Neuronal stem cell (in vitro differentiated cells): ENCODE results near the gene COPS4.

Experiments
- DNase-seq: peaks from one replicate; pipeline ENCODE4 v3.0.0-alpha.2; 2013; ENCODE audit warnings: low spot score
- H2AFZ ChIP-seq: one replicate; pipeline ENCODE4 v1.6.1; 2013; ENCODE audit warnings: mild to moderate bottlenecking, low read length, inconsistent platforms
- H2AK5ac ChIP-seq: 2 replicates; pipeline ENCODE4 v1.6.1; 2013; ENCODE audit warnings: low read depth, mild to moderate bottlenecking, inconsistent platforms, low read length, moderate library complexity, mixed read lengths
- H2BK120ac ChIP-seq: 2 replicates; pipeline ENCODE4 v1.6.1; 2013; ENCODE audit warnings: low read depth, mild to moderate bottlenecking, inconsistent platforms, low read length, moderate library complexity, mixed read lengths
- H2BK12ac ChIP-seq: one replicate; pipeline ENCODE4 v1.6.1; 2013; ENCODE audit warnings: low read length, inconsistent platforms
- H2BK15ac ChIP-seq: 2 replicates; pipeline ENCODE4 v1.6.1; 2013; ENCODE audit warnings: mild to moderate bottlenecking, low read length, inconsistent platforms, mixed read lengths
- H2BK5ac ChIP-seq: one replicate; pipeline ENCODE4 v1.6.1; 2013; ENCODE audit warnings: inconsistent platforms, mild to moderate bottlenecking, low read length, moderate library complexity
- H3K14ac ChIP-seq: one replicate; pipeline ENCODE4 v1.6.1; 2013; ENCODE audit warnings: low read length, inconsistent platforms
- H3K18ac ChIP-seq: 2 replicates; pipeline ENCODE4 v1.6.1; 2013; ENCODE audit warnings: low read length, inconsistent platforms
- H3K23ac ChIP-seq: 2 replicates; pipeline ENCODE4 v1.6.1; 2013; ENCODE audit warnings: low read depth, mild to moderate bottlenecking, mixed read lengths, low read length, inconsistent platforms; ENCODE audit not compliant: poor library complexity
- H3K27ac ChIP-seq: replicated peaks from 3 replicates; pipeline ENCODE4 v1.5.1; 2013; ENCODE audit warnings: low read length, inconsistent platforms
- H3K27me3 ChIP-seq, 3 experiments: 2 replicates each; pipeline ENCODE4 v1.6.1; 2013; ENCODE audit warnings: low read length in 3 of 3, mild to moderate bottlenecking in 2 of 3, inconsistent platforms in 1 of 3, low read depth in 1 of 3, mixed read lengths in 1 of 3, moderate library complexity in 1 of 3; ENCODE audit not compliant: control insufficient read depth in 3 of 3, insufficient read depth in 3 of 3
- H3K36me3 ChIP-seq, 2 donors: replicated peaks in 1 of 2; 2 replicates each; pipeline ENCODE4 v1.6.1; 2013; ENCODE audit warnings: low read length in 2 of 2; ENCODE audit not compliant: control insufficient read depth in 2 of 2, insufficient read depth in 2 of 2
- H3K4ac ChIP-seq: 2 replicates; pipeline ENCODE4 v1.6.1; 2013; ENCODE audit warnings: inconsistent platforms, mild to moderate bottlenecking, low read length, moderate library complexity
- H3K4me1 ChIP-seq, 2 donors: 1 replicate in 1 of 2; 2 replicates in 1 of 2; pipeline ENCODE4 v1.6.1; 2013; ENCODE audit warnings: low read length in 2 of 2, low read depth in 1 of 2; ENCODE audit not compliant: control insufficient read depth in 2 of 2, insufficient read depth in 1 of 2
- H3K4me2 ChIP-seq: one replicate; pipeline ENCODE4 v1.6.1; 2013; ENCODE audit warnings: mild to moderate bottlenecking, low read length, inconsistent platforms; ENCODE audit not compliant: insufficient read depth, poor library complexity, severe bottlenecking
- H3K4me3 ChIP-seq, 2 donors: 2 replicates each; pipeline ENCODE4 v1.5.1; 2013; ENCODE audit warnings: low read length in 2 of 2, mild to moderate bottlenecking in 2 of 2, inconsistent platforms in 1 of 2, moderate library complexity in 1 of 2
- H3K79me1 ChIP-seq: one replicate; pipeline ENCODE4 v1.6.1; 2013; ENCODE audit warnings: low read depth, mild to moderate bottlenecking, inconsistent platforms, low read length, moderate library complexity
- H3K9ac ChIP-seq: one replicate; pipeline ENCODE4 v1.6.1; 2013; ENCODE audit warnings: mild to moderate bottlenecking, low read depth, low read length, inconsistent platforms; ENCODE audit not compliant: poor library complexity
- H3K9me3 ChIP-seq, 2 donors: replicated peaks in 1 of 2; 2 replicates each; pipeline versions ENCODE3 to v1.6.1; 2013; ENCODE audit warnings: low read length in 2 of 2, mild to moderate bottlenecking in 2 of 2, inconsistent platforms in 1 of 2, low read depth in 1 of 2, mixed read lengths in 1 of 2, moderate library complexity in 1 of 2; ENCODE audit not compliant: control insufficient read depth in 2 of 2, insufficient read depth in 1 of 2
- H4K8ac ChIP-seq: one replicate; pipeline ENCODE4 v1.6.1; 2013; ENCODE audit warnings: low read depth, mild to moderate bottlenecking, inconsistent platforms, low read length, moderate library complexity
- H4K91ac ChIP-seq: one replicate; pipeline ENCODE4 v1.6.1; 2013; ENCODE audit warnings: low read length, low read depth, mild to moderate bottlenecking, inconsistent platforms; ENCODE audit not compliant: poor library complexity
- WGBS, 2 donors: extraction: QIAGEN DNeasy Blood & Tissue Kit; methylation state at CpG; one replicate each; pipeline ENCODE4 v1.1.7; 2013; ENCODE audit warnings: missing lambda C conversion rate in 2 of 2, mixed read lengths in 1 of 2; ENCODE audit not compliant: insufficient read length in 2 of 2, insufficient replicate concordance in 1 of 2; ENCODE audit errors: extremely low coverage in 2 of 2; 5-methylcytosine and 5-hydroxymethylcytosine counted together

COPS4 gene

DNA sequence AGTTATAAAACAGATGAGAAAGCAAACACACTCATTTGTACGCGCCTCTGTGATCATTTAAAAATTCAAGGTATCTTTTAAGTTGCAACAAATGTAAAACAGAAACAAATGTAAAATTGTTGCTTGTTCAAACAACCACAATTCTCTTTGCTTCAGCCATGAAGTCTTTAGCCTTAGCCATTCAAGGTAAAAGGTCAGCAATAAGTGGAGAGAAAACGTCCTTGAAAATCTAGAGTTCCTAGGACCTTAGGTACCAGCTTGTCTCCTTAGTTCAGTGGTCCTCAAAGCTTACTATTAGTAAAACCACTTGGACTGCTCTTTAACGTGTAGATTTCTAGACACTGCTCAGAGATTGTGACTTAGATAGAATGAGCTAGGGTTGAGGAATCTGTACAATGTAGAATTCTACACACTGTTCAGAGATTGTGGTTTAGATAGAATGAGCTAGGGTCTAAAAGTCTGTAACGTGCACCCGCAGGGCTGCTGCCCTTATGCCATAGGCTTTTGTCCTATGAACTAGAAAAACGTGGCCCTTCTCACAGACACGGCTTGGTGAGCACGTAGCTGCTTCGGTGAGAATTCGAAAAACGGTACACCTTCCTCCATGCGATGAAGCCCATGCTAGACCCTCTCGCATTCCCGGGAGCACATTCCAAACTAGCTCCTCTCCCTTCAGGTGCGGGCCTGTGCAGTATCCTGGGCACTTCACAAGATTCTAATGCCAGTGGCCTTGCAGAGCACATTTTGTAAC, 77.9 kb downstream of the COPS4 start:
- Histone ChIP-seq H2BK12ac (no peak overlapping the region), H2BK15ac (no peak overlapping the region), H4K8ac (no peak overlapping the region), H3K4ac (no peak overlapping the region), H3K9ac (no peak overlapping the region), H3K27ac (no peak overlapping the region), H3K18ac (no peak overlapping the region), H3K4me1 (no peaks in the 10 kb centered on the region), H3K27me3 (peaks cover 3 to 35% (median 18%) of the 10 kb centered on the region in 3 experiments), H4K91ac (no peak overlapping the region), H3K79me1 (no peaks in the 10 kb centered on the region), H2BK120ac (no peak overlapping the region), H3K23ac (no peak overlapping the region), H3K9me3 (no peaks in the 10 kb centered on the region), H3K14ac (no peak overlapping the region), H2AFZ (no peak overlapping the region), H3K4me2 (no peak overlapping the region), H3K36me3 (no peaks in the 10 kb centered on the region), H3K4me3 (no peak overlapping the region), H2AK5ac (no peak overlapping the region), H2BK5ac (no peak overlapping the region)
- no CpG with 5 or more reads among the region's 16 CpGs for WGBS, 2 donors
- DNase-seq = no peak

DNA sequence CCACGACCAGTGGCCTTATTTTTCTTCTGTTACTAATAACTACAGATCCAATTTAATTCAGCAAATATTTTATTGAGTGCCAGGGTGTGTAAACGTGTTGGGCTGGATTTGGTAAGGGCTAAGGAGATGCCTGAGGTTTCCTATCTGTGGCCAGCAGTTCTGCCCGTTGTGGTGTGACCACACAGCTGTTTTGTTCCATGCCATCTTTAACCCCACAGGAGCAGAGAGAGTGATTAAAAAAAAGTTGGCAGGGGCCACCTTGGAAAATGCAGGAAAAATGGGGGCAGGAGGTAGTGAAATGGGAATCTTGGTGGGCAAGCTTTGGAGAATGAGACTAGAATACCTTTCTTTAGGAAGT, 78.4 kb downstream of the COPS4 start:
- Histone ChIP-seq H3K27me3 (peaks cover 3 to 32% (median 15%) of the 10 kb centered on the region in 3 experiments), H4K8ac (no peak overlapping the region), H3K79me1 (no peaks in the 10 kb centered on the region), H3K18ac (no peak overlapping the region), H3K4me3 (no peak overlapping the region), H3K23ac (no peak overlapping the region), H3K9me3 (no peaks in the 10 kb centered on the region), H2BK120ac (no peak overlapping the region), H3K14ac (no peak overlapping the region), H2BK12ac (no peak overlapping the region), H2AK5ac (no peak overlapping the region), H3K4ac (no peak overlapping the region), H3K36me3 (no peaks in the 10 kb centered on the region), H2BK5ac (no peak overlapping the region), H3K4me1 (no peaks in the 10 kb centered on the region), H4K91ac (no peak overlapping the region), H3K27ac (no peak overlapping the region), H2BK15ac (no peak overlapping the region), H3K4me2 (no peak overlapping the region), H2AFZ (no peak overlapping the region), H3K9ac (no peak overlapping the region)
- no CpG with 5 or more reads among the region's 3 CpGs for WGBS, 2 donors
- DNase-seq = no peak

DNA sequence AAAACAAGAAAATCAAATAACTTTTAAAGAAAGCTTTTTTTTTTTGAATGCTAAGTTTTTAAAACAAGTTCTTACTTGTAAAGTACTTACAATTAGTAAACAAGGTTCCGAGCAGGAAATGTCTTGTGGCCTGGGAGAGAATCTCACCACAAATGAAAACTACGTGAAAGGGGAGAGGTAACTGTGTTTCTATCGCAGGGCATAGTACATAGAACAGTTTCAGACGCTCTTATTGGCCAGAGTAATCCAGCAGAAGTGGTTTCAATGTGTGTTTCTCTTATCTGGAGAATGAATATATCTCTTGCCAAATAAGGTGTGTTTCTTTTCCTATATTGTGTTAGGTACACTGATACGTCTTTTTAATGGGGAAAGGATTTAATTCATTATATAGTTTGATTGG, 79.6 kb downstream of the COPS4 start, which contains the start of gene PLAC8:
TSS of gene PLAC8 (minus strand) at position 154 of the 400 bp plus-strand sequence. CDS start 6,808 bp downstream, outside the sequence.
- no CpG with 5 or more reads among the region's 5 CpGs for WGBS, 2 donors
- no peak within 1 kb of the TSS for H3K9ac ChIP-seq
- H3K4me3 ChIP-seq = no peak within 1 kb of the TSS
- no peak within 1 kb of the TSS for H2AK5ac ChIP-seq
- no peak within 1 kb of the TSS for H4K8ac ChIP-seq
- no peak within 1 kb of the TSS for H3K18ac ChIP-seq
- no peaks in the 10 kb centered on the region for H3K36me3 ChIP-seq
- no peak within 1 kb of the TSS for H2BK12ac ChIP-seq
- no peak within 1 kb of the TSS for H2BK120ac ChIP-seq
- no peak within 1 kb of the TSS for H3K4me2 ChIP-seq
- H3K27ac ChIP-seq = no peak within 1 kb of the TSS
- DNase-seq = no peak
- H2BK15ac ChIP-seq = no peak within 1 kb of the TSS
- no peak within 1 kb of the TSS for H2AFZ ChIP-seq
- H3K14ac ChIP-seq = no peak within 1 kb of the TSS
- H2BK5ac ChIP-seq = no peak within 1 kb of the TSS
- H3K9me3 ChIP-seq = no peaks in the 10 kb centered on the region
- H4K91ac ChIP-seq = no peak within 1 kb of the TSS
- H3K79me1 ChIP-seq = no peaks in the 10 kb centered on the region
- no peak within 1 kb of the TSS for H3K4ac ChIP-seq
- no peak within 1 kb of the TSS for H3K23ac ChIP-seq
- no peaks in the 10 kb centered on the region for H3K4me1 ChIP-seq
- H3K27me3 ChIP-seq = peaks cover 3 to 21% (median 4%) of the 10 kb centered on the region in 3 experiments

DNA sequence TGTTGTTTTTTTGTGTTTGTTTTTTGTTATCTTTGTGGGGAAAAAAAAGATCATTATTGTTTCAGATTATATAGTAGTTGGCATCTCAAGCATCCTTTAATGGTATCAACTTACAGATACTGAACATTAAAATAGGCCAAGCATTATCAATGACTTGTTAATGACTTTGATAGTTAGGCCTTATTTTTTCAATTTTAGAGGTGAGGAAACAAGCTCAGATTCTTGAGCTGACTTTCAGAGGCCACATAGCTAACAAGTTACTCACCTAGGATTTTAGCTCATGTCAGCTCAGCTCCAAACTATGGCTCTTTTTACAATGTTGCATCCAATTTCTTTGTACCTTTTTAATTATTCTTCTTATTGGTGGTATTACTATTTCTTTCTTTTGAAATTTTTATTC, 80.0 kb downstream of the COPS4 start:
- Histone ChIP-seq H2BK12ac (no peak overlapping the region), H2AK5ac (no peak overlapping the region), H3K4me1 (no peaks in the 10 kb centered on the region), H3K4me3 (no peak overlapping the region), H3K79me1 (no peaks in the 10 kb centered on the region), H3K9me3 (no peaks in the 10 kb centered on the region), H3K23ac (no peak overlapping the region), H2BK120ac (no peak overlapping the region), H3K14ac (no peak overlapping the region), H3K18ac (no peak overlapping the region), H4K8ac (no peak overlapping the region), H3K4ac (no peak overlapping the region), H3K27me3 (peaks cover 0 to 16% (median under 1%) of the 10 kb centered on the region in 3 experiments), H2AFZ (no peak overlapping the region), H3K9ac (no peak overlapping the region), H4K91ac (no peak overlapping the region), H3K27ac (no peak overlapping the region), H2BK15ac (no peak overlapping the region), H2BK5ac (no peak overlapping the region), H3K4me2 (no peak overlapping the region), H3K36me3 (no peaks in the 10 kb centered on the region)
- no peak for DNase-seq
